ENCODE data around the gene CDK14.
"Not testable (repeated sequence)": the region's sequence is repeated elsewhere in the genome, so short reads cannot be mapped to it uniquely, and the experiment has no call there.

The CDK14 gene

DNA sequence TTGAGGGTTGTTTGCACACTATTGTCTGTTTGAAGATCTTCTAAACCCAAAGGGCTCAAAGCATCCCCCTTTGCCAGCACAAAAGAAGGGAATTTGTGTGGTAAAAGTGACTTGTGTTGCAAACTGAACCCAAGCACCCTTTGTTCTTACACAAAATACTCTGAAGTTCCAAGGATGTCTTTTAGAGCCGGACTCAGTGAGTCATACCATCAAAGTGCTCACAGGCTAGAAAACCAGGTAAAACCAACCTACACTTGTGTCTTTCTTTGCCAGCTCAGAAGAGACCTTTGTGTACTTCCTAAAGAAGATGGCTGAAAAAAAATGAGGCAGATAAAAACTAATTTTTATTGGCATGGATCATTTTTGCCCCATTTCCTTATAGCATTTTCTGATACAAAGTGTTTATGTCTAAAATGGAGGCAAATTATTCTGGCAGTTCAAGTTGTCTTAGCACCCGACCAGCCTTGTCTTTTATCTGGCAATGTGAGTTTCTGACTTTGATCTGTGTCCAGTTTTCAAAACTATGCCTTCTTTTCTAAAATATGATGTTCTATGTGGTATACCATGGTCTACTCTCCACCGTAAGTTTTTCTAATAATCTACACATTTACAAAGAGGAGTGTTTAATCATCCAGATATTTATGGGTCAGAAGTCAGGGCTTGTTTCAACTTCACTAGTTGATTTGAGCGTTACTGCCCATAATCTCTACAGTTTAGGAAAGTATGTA is 539.7 kb downstream of the CDK14 start:
- no peak for DNase-seq

DNA sequence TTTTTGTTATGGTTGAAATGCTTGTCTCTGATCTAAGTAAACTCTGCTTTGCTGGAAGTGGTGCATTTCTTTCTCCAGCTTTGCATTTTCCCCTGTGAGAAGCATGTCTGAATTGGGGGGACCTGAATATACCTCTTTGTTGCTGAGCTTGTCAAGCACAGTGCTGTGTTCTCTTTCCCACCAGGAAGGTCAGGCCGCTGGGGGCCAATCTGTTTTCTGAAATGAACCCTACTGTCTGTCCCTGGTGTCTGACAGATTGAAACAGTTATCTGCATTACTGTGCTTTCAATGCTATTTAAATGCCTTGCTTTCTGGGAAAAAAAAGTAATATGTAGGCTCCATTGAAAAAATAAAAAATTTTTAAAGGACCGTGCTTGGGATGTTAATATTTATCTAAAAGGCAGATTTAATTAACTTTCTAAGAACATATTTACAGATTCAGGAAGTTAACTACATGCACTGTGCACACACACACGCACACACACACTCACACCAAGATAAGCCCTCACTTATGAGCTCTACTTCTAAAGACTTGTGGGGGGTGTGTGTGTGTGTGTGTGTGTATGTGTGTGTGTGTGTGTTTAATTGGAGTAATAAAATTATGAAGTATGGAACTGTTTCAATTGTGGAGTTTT is 541.1 kb downstream of the CDK14 start:
- no peak for DNase-seq

DNA sequence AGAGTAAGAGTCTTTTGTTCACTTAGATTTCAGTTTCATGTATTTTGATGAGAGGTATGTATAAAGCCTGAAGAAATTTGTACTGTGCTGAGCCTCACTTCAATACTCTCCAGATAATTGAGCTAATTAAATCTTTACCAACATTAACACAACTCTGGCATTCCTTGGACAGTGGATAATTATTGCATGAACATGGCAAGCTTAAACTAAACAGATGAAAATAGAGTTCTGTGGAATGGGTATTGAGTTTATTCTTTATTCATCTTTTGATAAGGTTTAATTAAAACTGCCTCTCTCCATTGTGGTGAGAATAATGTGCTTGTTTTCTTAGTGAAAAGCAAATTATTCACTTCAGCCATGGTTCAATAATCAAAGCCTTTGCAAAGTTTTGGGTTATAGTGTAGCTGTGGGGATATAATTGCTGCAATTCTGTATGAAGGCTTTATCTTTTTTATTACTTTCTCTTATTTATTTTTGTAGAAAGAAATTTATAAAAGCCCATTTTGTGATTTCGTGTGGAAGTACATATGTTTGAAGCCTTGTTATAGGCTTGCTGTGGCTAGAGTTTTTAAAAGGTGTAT is 541.8 kb downstream of the CDK14 start:
- no peak for DNase-seq

DNA sequence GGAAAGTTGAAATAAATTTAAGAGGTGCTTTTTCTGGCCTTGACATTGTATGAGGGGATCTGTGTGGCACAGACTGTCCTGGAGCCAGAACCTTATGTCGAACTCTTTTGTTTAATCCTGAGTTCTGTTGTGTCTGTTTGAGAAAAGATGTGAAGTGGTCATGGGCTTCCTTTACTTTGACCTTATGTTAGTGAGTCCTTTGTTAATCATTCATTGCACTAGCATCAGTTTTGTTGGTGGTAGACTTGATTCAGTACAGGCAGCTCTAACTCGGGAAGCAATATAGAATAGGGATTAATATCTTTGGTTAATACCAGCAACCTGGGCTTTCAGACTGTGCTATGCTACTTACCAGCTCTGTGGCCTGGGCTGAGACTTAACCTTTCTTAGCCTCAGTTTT is 544.2 kb downstream of the CDK14 start:
- no peak for DNase-seq

DNA sequence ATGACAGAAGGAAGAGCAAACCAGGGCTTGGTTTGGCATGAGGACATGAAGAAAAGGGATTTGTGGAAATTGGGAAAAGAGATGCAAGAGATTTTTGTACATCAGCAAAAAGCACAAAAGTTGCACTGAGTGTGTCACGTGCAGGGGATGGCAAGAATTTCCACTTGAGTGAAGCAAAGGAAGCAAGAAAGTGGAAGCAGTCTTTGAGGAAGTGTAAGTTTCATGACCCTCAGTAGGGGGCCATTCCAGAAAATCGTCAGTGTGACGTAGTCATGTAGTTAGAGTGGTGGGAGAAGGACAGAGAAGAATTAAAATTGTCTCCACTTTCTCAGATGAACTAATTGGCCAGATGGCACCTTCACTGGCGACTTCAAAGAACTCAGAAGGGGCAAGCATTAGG is 544.9 kb downstream of the CDK14 start:
- no peak for DNase-seq

DNA sequence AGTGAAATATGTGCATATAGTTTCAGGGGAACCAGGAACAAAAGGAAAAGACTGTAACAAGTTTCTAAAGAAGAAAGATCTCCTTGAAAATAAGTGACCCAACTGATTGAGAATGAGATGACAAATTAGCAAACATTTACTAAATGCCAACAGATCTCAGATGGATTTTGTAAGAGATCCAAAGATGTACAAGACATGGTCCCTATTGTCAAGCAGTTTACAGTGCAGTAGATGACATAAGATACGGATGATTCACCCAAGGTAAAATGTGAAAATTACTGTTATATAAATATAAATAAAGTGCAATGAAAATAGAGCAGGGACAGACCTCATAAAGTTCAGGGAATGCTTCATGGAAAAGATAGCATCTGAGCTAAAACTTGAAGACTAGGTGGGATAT is 546.6 kb downstream of the CDK14 start:
- no peak for DNase-seq

DNA sequence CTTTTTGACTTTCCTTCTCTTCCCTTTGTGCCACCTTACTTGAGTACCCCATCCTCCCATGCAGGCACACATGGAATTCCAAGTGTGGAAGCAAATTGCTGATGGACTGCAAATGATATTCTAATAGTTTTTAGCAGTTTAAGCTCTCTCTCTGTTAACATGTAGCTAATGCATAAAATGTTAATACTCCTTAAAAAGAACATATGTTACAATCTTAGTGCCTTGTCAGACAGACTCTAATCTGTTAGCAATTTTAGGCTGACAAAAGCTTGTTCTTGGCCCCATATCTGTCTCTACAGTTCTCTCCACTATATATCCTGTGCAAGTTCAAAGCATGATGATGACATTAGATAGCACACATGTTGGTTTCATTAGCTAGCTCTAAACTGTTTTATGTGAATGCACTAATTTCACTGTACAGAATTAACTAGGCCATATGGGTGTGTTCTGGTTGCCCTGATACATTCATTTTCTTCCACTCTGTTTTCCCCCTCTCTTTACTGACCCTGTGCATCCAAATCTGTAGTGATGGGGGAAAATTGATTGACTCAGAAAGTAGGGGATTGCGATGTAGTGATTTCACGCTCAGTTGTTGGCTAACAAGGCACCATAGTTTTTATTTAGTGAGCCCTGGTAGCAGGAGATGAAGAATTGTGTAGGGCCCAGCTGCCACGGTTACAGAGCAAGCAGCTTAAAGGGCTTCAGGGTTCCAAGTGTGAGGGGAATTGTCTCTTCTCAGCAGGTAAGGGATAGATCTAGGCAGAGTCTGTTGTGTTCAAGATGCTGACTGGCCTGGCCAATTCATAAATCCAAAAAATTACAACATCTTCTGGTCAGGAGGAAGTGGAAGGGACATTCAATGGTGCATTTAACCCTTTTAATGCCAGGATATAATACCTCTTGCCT is 553.5 kb downstream of the CDK14 start:
- DNase-seq: no peak

DNA sequence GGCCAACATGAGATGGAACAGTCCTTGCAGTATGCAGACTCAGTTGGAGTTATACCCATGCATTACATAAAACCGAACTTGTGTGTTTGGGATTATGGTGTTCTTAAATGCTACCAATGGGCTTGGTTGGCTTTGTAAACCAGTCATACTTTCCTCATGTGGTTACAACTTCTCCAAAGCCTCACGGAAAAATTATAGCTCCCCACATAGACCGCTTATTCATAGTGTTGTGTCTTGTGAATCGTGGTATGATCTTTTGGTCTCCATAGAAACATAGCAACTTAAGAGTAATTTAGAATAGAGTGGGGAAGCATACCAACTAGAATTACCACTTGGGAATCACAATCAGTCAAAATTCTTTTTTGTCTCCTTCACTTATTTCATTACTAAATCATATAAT is 555.8 kb downstream of the CDK14 start:
- DNase-seq: no peak

DNA sequence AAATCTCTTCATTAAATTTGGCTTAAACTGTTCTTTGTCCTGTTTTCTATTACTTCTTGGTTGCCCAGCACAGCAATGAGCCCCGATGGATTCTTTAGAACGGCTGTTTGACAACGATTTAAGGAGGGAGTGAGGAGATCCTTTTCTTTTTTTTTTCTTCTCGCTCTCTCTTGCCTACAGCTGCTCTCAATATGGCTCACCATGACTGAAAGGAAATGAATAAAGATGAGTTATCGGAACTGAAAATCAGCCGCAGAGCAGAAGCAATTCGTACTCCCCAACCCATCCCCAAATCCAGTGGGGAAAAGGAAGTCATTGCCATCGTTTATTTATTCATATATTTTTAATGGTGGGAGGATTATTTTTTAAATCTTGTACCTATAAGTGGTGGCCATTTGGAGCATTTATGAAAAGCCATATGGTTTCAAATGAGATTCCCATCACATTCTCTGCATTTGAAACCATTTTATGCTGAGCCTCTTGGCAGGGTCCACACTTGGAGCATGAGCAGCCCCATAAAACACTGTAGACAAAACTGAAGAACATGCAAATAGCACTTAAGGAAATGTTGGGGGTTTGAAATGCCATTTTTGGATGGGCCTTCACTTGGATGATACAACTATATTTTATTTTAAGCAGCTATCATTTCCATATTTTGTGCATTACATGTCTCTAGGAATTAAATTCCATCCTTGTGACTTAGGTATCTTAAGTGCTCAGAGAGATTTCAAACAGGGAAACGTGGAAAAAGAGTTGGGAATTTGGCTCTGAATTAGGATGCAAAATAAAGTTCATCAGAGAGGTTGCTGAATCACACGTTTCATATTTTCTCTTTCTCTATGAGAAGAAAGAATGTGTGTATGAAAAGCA is 560.4 kb downstream of the CDK14 start:
- no peak for DNase-seq

DNA sequence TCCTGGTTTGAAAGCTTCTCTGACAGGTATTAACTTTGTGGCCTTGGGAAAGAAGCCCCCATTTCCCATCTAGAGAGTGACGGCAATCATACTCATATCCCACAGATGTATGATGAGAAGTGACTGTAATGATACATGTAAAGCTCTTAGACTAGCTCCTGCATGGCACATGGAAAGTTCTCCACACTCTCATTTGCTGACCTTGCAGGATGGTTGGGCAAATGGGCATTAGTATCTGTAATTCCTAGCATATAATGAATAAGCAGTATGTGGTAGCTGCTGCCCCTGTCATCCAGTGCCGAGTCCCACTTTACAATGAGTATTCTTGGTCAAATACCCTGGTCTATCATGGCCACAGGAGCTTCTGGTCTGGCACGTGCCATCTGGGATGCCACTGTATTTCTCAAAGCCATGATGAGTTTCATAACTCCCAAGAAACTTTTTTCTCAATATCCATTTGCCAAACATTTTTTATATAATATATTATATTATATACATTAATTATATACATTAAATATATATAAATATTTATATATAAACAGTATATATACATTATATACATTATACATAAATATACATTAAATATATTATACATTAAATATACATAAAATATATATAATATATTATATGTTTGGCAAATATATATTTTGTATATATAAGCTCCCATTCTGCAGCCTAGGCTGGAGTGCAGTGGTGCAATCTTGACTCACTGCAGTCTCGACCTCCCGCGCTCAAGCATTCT is 561.6 kb downstream of the CDK14 start:
- no peak for DNase-seq

DNA sequence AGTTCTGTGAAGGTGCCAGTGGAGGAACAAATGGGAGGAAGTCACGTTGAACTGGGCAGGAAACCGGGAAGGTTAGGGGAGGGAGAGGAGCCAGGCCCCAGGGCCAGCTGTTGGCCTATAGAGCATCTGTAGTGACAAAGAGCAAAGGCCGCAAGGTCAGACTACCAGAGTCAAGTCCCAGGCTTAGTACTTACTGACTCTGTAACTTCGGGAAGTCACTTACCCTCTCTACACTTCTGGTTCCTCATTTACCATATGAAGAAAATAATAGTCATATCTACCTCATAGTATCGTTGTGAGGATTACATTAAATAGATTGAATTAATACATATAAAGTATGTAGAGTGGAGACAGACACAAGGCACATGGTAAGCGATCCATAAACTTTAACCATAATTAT is 566.3 kb downstream of the CDK14 start:
- no peak for DNase-seq

DNA sequence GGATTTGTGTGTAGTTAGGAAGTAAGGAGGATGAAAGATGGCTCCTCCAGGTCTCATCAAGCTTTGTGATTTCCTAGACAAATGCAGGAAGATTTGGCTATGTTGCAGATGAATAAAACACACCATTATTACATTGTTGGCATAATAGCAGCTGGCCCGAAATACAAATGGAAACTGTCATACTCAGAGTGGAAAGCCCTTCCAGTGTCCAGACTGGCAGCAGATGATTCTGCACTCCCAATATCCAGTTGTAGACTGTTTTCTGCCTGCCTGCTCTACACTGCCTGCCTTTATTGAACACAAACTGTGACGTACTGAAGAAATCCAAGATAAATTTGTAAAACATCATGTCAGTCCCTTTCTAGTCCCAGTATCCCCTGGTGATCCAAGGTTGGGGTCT is 568.4 kb downstream of the CDK14 start:
- DNase-seq: no peak

DNA sequence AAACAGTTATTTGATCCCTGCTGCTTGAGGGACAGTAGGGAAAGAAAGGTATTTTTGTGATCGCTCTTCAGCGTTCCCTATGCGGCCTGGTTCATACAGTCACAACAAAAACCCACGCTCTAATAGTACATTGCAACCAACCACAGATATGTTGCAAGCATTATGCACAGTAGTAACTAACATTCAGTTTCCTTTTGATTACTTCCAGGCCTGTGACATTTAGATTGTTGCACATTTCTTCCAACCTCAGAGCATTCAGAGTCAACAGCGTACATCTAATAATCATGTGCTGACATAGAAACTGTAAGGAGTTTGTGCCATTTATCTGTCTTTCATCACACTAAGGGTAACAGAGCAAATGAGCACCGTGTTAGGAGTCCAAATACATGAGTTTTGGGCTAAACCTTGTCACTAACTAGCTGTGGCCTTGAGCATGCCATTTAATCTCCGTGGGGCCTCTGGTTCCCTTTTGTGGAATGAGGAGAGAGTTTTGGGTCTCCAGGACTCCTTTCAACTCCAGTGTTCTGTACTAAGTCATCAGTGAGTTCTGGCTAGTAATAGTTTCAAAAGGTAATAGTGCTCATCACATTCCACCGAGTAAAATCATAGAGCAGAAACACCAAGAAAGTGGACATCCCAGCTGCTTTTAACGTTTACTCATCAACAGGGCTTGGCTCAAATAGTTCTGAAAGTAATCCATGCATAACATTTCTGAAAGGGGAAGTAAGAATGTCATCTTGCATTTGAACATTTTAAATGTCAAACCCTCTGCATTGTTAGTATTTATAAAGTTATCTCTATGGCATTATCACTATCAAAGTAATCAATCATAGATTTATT is 569.1 kb downstream of the CDK14 start:
- DNase-seq: no peak

DNA sequence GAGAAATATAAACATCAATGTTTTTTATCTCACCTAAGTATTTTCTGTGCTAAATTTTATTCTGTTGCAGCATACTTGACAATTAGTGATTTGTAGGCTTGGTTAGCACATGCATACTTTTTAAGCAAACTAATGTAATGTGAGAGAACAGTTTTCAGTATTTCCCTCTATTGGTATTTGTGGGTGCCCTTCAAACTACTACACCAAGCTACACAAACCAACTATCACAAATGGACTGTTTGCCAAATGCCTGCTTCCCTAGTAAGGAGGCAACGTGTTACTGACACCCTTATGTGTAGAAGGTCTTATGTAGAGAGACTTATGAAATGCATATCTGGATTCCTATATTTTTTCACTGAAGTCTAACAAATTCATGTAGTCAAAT is 569.7 kb downstream of the CDK14 start:
- no peak for DNase-seq

DNA sequence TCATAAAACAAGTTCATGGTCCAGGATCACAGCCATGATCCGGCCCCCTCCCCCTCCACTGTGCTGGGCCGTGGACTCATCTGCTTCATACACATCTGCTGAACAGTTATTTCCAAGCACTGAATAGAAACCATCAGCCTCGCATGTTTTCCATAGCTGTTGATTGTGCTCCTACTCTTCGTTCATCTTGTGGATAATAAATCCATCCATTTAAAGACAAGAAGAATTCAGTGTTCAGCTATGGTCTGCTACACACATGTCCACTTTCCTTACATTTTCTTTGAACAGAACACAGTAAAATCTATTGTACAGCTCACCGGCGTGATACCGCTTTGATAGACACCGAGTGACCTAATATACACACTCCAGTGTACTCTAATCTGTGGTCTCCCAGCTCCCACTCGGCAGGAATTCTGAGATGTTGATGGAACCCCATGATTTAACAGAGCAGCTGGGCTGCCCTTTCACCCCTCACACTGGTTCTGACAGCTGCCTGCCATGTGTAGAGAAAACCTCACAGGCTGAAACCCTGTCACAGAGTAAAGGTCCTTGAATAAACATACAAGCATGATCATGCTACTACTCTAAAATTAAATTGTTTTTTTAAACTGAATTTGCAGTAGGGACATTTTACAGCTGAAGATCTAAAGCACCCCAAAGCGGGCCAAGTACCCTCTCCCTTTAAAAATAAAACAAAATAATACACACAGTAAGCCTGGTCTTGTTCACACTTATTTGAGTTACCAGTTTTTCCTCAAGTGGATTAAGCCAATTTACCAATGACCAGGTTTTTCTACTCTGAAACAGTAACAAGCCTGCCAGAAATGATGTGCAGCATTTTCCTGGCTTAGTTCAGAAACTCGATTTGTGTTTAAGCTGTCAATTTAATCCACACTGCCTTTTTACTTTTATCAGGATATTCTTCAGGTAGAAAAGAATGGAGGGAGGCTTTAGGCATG is 573.0 kb downstream of the CDK14 start:
- no peak for DNase-seq

DNA sequence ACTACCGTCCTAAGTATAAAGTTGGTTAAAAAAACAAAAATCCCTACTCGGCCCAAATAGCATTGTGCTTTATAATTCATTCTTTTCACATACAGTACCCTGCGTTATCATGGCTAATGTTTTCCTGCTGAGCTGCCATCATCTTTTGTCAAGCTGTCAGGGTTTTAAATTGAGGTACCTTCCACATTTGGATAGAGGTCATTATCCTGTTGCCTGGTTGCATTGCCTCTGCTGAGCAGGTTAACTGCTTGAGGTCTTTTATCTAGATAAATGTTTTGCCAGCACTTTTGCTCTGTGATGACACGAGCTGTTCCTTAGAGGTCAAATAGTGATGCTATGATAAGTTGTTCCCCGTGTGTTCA is 573.7 kb downstream of the CDK14 start:
- no peak for DNase-seq

DNA sequence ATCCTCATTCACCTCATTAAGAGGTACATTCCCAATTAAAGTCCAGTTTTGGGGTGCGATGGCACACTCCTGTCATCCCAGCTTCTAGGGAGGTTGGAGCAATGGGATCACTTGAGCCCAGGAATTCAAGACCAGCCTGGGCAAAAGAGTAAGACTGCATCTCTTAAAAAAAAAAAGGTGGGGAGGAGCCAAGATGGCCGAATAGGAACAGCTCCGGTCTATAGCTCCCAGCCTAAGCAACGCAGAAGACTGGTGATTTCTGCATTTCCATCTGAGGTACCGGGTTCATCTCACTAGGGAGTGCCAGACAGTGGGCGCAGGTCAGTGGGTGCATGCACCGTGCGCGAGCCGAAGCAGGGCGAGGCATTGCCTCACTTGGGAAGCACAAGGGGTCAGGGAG is 577.1 kb downstream of the CDK14 start:
- DNase-seq: not testable (repeated sequence)

DNA sequence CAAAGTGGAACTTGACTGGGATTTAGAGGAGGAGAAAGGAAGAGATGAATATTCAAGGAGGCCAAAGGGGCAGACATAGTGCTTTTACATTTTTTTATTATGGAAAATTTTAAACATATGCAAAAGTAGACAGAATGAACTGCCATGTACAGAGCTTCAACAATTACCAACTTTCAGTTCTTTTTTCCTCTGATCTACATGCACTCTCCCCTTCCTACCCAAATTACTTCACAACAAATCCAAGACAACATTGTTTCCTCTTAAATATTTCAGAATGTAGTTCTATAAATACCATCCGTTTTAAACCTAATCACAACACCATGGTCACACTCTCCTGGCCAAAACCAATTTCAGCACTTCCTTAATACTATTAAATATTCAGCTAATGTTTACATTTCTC is 584.6 kb downstream of the CDK14 start:
- no peak for DNase-seq

DNA sequence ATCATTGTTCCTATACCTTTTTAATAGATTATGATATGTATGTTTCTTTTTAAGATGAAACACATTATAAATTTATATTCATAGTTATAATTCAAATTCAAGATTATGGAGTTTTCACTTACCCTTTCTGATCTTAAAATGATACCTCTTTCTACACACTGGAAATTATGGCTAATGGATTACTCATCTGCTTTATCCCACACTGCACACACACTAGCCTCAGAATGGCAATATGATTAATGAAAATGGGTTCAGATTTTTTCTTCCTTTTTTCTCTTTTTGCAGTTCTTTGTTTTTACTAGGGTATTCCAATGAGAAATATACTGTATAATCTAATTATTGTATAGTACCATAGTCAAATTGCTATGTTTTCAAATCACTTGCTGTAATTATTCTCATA is 585.8 kb downstream of the CDK14 start:
- no peak for DNase-seq
